ENCODE data around the gene RAD51D.

The RAD51D gene

GRCh38 chr17:35130392-35130791, 10.7 kb upstream of the RAD51D start:
- H3K4me1 ChIP-seq (ENCODE audit: low read length): no peaks in the 10 kb centered on the region
- no peaks in the 10 kb centered on the region for H3K27me3 ChIP-seq (replicated peaks; ENCODE audit: insufficient read depth, low read length)
- H3K9ac ChIP-seq (ENCODE audit: low read length): no peak overlapping the region
- DNase-seq: no peak
- H3K9me2 ChIP-seq (replicated peaks; ENCODE audit: insufficient read depth, low read length): no peaks in the 10 kb centered on the region
- no peaks in the 10 kb centered on the region for H3K9me3 ChIP-seq (replicated peaks; ENCODE audit: insufficient read depth, low read length)
- no peaks in the 10 kb centered on the region for H3K79me2 ChIP-seq (ENCODE audit: low read length)
- H2AFZ ChIP-seq (ENCODE audit: low read length): no peak overlapping the region
- H3K27ac ChIP-seq (ENCODE audit: low read length): no peak overlapping the region
- no peaks in the 10 kb centered on the region for H3F3A ChIP-seq (ENCODE audit: insufficient read depth, low read length)
- no peaks in the 10 kb centered on the region for H4K20me1 ChIP-seq (ENCODE audit: insufficient read depth, low read length)
- H3K36me3 ChIP-seq (replicated peaks; ENCODE audit: insufficient read depth, low read length): peaks cover 9% of the 10 kb centered on the region
- H3K4me3 ChIP-seq (ENCODE audit: low read length): no peak overlapping the region
- no peak overlapping the region for H3K4me2 ChIP-seq (ENCODE audit: low read depth, low read length)
- no peak for TF ChIP-seq EZH2phosphoT487 (IDR thresholded peaks at IDR 0.05; ENCODE audit: low read length)
- TF ChIP-seq CTCF (IDR thresholded peaks at IDR 0.05; ENCODE audit: low read length): no peak
- TF ChIP-seq EZH2 (optimal IDR thresholded peaks at IDR 0.05; ENCODE audit: low read depth, low read length): no peak

- H2AFZ ChIP-seq (ENCODE audit: low read length): no peak overlapping the region
These were observed 10.3 kb upstream of the RAD51D start for GRCh38 chr17:35129973-35130351.

GRCh38 chr17:35129154-35129972, 9.7 kb upstream of the RAD51D start:
- H3K79me2 ChIP-seq (ENCODE audit: low read length): no peaks in the 10 kb centered on the region
- H3K4me3 ChIP-seq (ENCODE audit: low read length): no peak overlapping the region
- no peak overlapping the region for H3K4me2 ChIP-seq (ENCODE audit: low read depth, low read length)
- no peaks in the 10 kb centered on the region for H3K9me3 ChIP-seq (replicated peaks; ENCODE audit: insufficient read depth, low read length)
- H3K9ac ChIP-seq (ENCODE audit: low read length): no peak overlapping the region
- no peaks in the 10 kb centered on the region for H3K4me1 ChIP-seq (ENCODE audit: low read length)
- H3K27ac ChIP-seq (ENCODE audit: low read length): no peak overlapping the region
- H3F3A ChIP-seq (ENCODE audit: insufficient read depth, low read length): no peaks in the 10 kb centered on the region
- peaks cover 4% of the 10 kb centered on the region for H3K36me3 ChIP-seq (replicated peaks; ENCODE audit: insufficient read depth, low read length)
- H4K20me1 ChIP-seq (ENCODE audit: insufficient read depth, low read length): no peaks in the 10 kb centered on the region
- H3K27me3 ChIP-seq (replicated peaks; ENCODE audit: insufficient read depth, low read length): no peaks in the 10 kb centered on the region
- DNase-seq: no peak
- TF ChIP-seq EZH2phosphoT487 (IDR thresholded peaks at IDR 0.05; ENCODE audit: low read length): no peak
- no peak for TF ChIP-seq EZH2 (optimal IDR thresholded peaks at IDR 0.05; ENCODE audit: low read depth, low read length)
- TF ChIP-seq CTCF (IDR thresholded peaks at IDR 0.05; ENCODE audit: low read length): no peak
- H3K9me2 ChIP-seq (replicated peaks; ENCODE audit: insufficient read depth, low read length): no peaks in the 10 kb centered on the region
- no peak overlapping the region for H2AFZ ChIP-seq (ENCODE audit: low read length)

More at GRCh38 chr17:35129973-35130351, 10.3 kb upstream of the RAD51D start:
- Histone ChIP-seq H3K4me2 (ENCODE audit: low read depth, low read length) (no peak overlapping the region), H3K9ac (ENCODE audit: low read length) (no peak overlapping the region), H3K4me1 (ENCODE audit: low read length) (no peaks in the 10 kb centered on the region), H3K36me3 (replicated peaks; ENCODE audit: insufficient read depth, low read length) (peaks cover 5% of the 10 kb centered on the region), H3K9me2 (replicated peaks; ENCODE audit: insufficient read depth, low read length) (no peaks in the 10 kb centered on the region), H3K27ac (ENCODE audit: low read length) (no peak overlapping the region), H3K4me3 (ENCODE audit: low read length) (no peak overlapping the region), H3K27me3 (replicated peaks; ENCODE audit: insufficient read depth, low read length) (no peaks in the 10 kb centered on the region), H3K79me2 (ENCODE audit: low read length) (no peaks in the 10 kb centered on the region), H3F3A (ENCODE audit: insufficient read depth, low read length) (no peaks in the 10 kb centered on the region), H3K9me3 (replicated peaks; ENCODE audit: insufficient read depth, low read length) (no peaks in the 10 kb centered on the region), H4K20me1 (ENCODE audit: insufficient read depth, low read length) (no peaks in the 10 kb centered on the region)
- TF ChIP-seq CTCF (IDR thresholded peaks at IDR 0.05; ENCODE audit: low read length) (no peak), EZH2phosphoT487 (IDR thresholded peaks at IDR 0.05; ENCODE audit: low read length) (no peak), EZH2 (optimal IDR thresholded peaks at IDR 0.05; ENCODE audit: low read depth, low read length) (no peak)
- DNase-seq: no peak

Measured in MM.1S (cell line).